Lower leg skin (tissue), 3 donors: ENCODE results near the gene TARDBP.

ENCODE experiments used
- POLR2A ChIP-seq, 2 donors: fragments of 450-650 bp; IDR thresholded peaks; one replicate each; pipeline ENCODE4 v1.6.1; 2016 to 2017; ENCODE audit warnings: antibody characterized with exemption in 2 of 2, mild to moderate bottlenecking in 1 of 2, moderate library complexity in 1 of 2
- TF ChIP-seq, protein P1 (sequence below), 3 donors: fragments of 450-650 bp; IDR thresholded peaks; one replicate each; pipeline ENCODE4 v1.5.1; 2016; ENCODE audit warnings: antibody characterized with exemption in 3 of 3, mild to moderate bottlenecking in 3 of 3, moderate library complexity in 2 of 3

DNA sequence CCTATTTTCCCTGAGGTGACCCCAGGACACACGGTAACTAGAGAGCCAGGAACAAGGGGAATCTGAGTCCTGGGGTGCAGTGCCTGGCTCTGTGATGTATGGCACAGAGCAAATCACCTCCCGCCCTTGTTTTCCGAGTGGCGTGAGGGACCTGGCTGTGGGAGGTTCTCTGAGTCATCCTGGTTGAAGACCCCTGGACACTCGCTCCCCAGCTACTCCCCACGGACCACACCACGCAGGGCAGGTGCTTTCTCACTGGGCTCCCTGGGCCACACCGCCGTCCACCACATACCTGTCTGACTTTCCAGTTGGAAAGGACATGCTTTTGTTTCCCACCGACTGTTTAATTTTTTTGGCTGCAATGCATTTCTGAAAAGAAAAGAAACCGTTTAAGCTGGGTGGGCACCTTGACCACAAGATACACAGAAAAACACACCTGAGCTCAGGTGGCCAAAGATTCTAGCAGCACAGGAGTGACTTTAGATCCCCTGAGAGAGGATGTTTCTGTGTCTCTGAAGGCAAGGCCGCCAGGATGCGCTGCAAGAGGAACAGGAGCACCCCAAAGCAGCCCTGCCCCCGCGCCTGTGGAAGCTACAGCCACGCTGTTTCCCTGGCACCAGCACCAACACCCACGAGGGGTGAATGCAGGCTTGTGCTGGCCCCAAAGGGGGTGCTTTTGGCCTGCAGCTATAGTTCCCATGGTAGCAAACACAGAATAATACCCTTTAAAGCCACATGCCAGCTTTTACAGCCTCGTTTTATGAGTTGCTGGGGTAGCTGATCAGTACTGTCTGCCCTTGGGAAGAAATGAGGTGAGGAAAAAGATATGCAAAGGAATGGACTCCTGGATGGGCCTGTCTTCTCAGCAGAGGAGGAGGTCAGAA is 55.5 kb downstream of the TARDBP start:
- TF ChIP-seq POLR2A (IDR thresholded peaks at IDR 0.05): no peak
- TF ChIP-seq, protein P1, sequence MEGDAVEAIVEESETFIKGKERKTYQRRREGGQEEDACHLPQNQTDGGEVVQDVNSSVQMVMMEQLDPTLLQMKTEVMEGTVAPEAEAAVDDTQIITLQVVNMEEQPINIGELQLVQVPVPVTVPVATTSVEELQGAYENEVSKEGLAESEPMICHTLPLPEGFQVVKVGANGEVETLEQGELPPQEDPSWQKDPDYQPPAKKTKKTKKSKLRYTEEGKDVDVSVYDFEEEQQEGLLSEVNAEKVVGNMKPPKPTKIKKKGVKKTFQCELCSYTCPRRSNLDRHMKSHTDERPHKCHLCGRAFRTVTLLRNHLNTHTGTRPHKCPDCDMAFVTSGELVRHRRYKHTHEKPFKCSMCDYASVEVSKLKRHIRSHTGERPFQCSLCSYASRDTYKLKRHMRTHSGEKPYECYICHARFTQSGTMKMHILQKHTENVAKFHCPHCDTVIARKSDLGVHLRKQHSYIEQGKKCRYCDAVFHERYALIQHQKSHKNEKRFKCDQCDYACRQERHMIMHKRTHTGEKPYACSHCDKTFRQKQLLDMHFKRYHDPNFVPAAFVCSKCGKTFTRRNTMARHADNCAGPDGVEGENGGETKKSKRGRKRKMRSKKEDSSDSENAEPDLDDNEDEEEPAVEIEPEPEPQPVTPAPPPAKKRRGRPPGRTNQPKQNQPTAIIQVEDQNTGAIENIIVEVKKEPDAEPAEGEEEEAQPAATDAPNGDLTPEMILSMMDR (IDR thresholded peaks at IDR 0.05): no peak
